B cell (primary cell): ENCODE data around the gene PGAP6. TPM values are rescaled to one million over a fixed set of nuclear protein-coding genes. Genes with fewer than 3 reads are reported as not detected.

Experiments used
- ATAC-seq: fragments of 200-7000 bp; cut with Tn5 transposase; one replicate; pipeline ENCODE4 v1.10.0; 2021; ENCODE audit warnings: low read depth, mild to moderate bottlenecking, moderate number of reproducible peaks, moderate library complexity
- CTCF ChIA-PET: fragments of 350-600 bp; sonication (Branson Sonifier 250); formaldehyde crosslinking; loops from one replicate; lab custom pipeline; 2021; ENCODE audit warnings: antibody characterized with exemption, inconsistent platforms; lab: Charles Lee
- POLR2A ChIA-PET: fragments of 350-600 bp; sonication (Branson Sonifier 250); formaldehyde crosslinking; loops from one replicate; lab custom pipeline; 2021; ENCODE audit warnings: antibody characterized with exemption; lab: Charles Lee
- DNase-seq: peaks from one replicate; pipeline ENCODE4 v3.0.0; 2013
- H2AFZ ChIP-seq: 2 replicates; pipeline ENCODE4 v1.6.1; 2012; ENCODE audit warnings: mild to moderate bottlenecking, low read depth, low read length; ENCODE audit not compliant: insufficient read depth, poor library complexity, severe bottlenecking
- H3K27ac ChIP-seq, 2 donors: 1 replicate in 1 of 2; 2 replicates in 1 of 2; pipeline ENCODE4 v1.5.1; 2012 to 2013; ENCODE audit warnings: low read length in 2 of 2, mild to moderate bottlenecking in 2 of 2, moderate library complexity in 1 of 2
- H3K27me3 ChIP-seq, 4 experiments: fragments of 200-600 bp in 1 of 4; sonication (generic) in 1 of 4; replicated peaks in 1 of 4; 1 replicate in 2 of 4; 2 replicates in 2 of 4; pipeline versions ENCODE4 v1.6.1 to v1.7.0; 2013 to 2016; ENCODE audit warnings: low read length in 3 of 4, mild to moderate bottlenecking in 2 of 4, mixed read lengths in 1 of 4, moderate library complexity in 1 of 4; ENCODE audit not compliant: insufficient read depth in 4 of 4, control insufficient read depth in 3 of 4; ENCODE audit errors: control extremely low read depth in 1 of 4
- H3K36me3 ChIP-seq, 2 experiments: replicated peaks in 1 of 2; 1 replicate in 1 of 2; 2 replicates in 1 of 2; pipeline versions ENCODE4 v1.6.1 to v1.7.1; 2013; ENCODE audit warnings: low read length in 1 of 2; ENCODE audit not compliant: insufficient read depth in 2 of 2, control insufficient read depth in 1 of 2; ENCODE audit errors: control extremely low read depth in 1 of 2, extremely low read depth in 1 of 2
- H3K4me1 ChIP-seq, 2 donors: fragments of 200-600 bp in 1 of 2; sonication (generic) in 1 of 2; 1 replicate in 1 of 2; 2 replicates in 1 of 2; pipeline versions ENCODE4 v1.5.1 to v1.6.1; 2013 to 2017; ENCODE audit warnings: low read length in 2 of 2; ENCODE audit not compliant: control insufficient read depth in 2 of 2, insufficient read depth in 2 of 2
- H3K4me2 ChIP-seq: replicated peaks from 2 replicates; pipeline ENCODE3; 2012; ENCODE audit warnings: mild to moderate bottlenecking, low read depth, low read length; ENCODE audit not compliant: poor library complexity, severe bottlenecking
- H3K4me3 ChIP-seq, 5 experiments: fragments of 200-600 bp in 1 of 5; sonication (generic) in 1 of 5; 1 replicate in 3 of 5; 2 replicates in 2 of 5; pipeline versions ENCODE4 v1.5.1 to v1.7.0; 2011 to 2016; ENCODE audit warnings: low read length in 4 of 5, mild to moderate bottlenecking in 4 of 5, low read depth in 2 of 5, control low read depth in 1 of 5, moderate library complexity in 1 of 5; ENCODE audit not compliant: insufficient read depth in 1 of 5; ENCODE audit errors: control extremely low read depth in 1 of 5, extremely low read depth in 1 of 5
- H3K79me2 ChIP-seq: fragments of 200-600 bp; sonication (generic); one replicate; pipeline ENCODE4 v1.6.0; 2016; ENCODE audit warnings: low read length; ENCODE audit not compliant: control insufficient read depth, insufficient read depth
- H3K9ac ChIP-seq: fragments of 200-600 bp; sonication (generic); 2 replicates; pipeline ENCODE4 v1.6.1; 2017; ENCODE audit warnings: mild to moderate bottlenecking, low read length, moderate library complexity
- H3K9me3 ChIP-seq, 3 donors: one replicate each; pipeline versions ENCODE4 v1.6.1 to v1.7.1; 2013; ENCODE audit warnings: low read length in 2 of 3; ENCODE audit not compliant: control insufficient read depth in 2 of 3, insufficient read depth in 1 of 3; ENCODE audit errors: control extremely low read depth in 1 of 3
- H4K20me1 ChIP-seq: 2 replicates; pipeline ENCODE4 v1.6.0; 2012; ENCODE audit warnings: mild to moderate bottlenecking, low read length; ENCODE audit not compliant: insufficient read depth, control insufficient read depth, poor library complexity, severe bottlenecking
- H3K27ac Mint-ChIP-seq: one replicate; pipeline ENCODE4 v1.8.0; 2021; ENCODE audit warnings: mixed read lengths
- H3K27me3 Mint-ChIP-seq: one replicate; pipeline ENCODE4 v1.8.0; 2021; ENCODE audit warnings: mixed read lengths
- H3K4me1 Mint-ChIP-seq: one replicate; pipeline ENCODE4 v1.8.0; 2021; ENCODE audit warnings: mixed read lengths
- H3K4me3 Mint-ChIP-seq: one replicate; pipeline ENCODE4 v1.8.0; 2021; ENCODE audit warnings: mixed read lengths
- H3K9me3 Mint-ChIP-seq: one replicate; pipeline ENCODE4 v1.8.0; 2022; ENCODE audit warnings: mixed read lengths; ENCODE audit not compliant: insufficient read depth
- EZH2 ChIP-seq: IDR thresholded peaks from 2 replicates; pipeline ENCODE4 v1.6.1; 2012; ENCODE audit warnings: borderline replicate concordance, low read depth, mild to moderate bottlenecking, moderate library complexity, low read length; ENCODE audit not compliant: insufficient read depth, poor library complexity, severe bottlenecking
- WGBS: methylation state at CpG from one replicate; pipeline ENCODE4 v1.1.5; 2013; ENCODE audit warnings: missing lambda C conversion rate; ENCODE audit not compliant: insufficient coverage; 5-methylcytosine and 5-hydroxymethylcytosine counted together
- intact Hi-C: fragments of 100-400 bp; cut with micrococcal nuclease; formaldehyde crosslinking; loops from one replicate; pipeline ENCODE4 v1.10.0; 2022
- polyA plus RNA-seq: library from polyadenylated mRNA; depleted of rRNA; stranded (reverse); fragments of >200 nt; gene quantifications from 2 replicates; pipeline ENCODE4 v1.2.3, GENCODE V29; 2012
- total RNA-seq, 2 donors: library from RNA; stranded (reverse); fragments of 120-200 nt in 1 of 2; gene quantifications; 1 replicate in 1 of 2; 2 replicates in 1 of 2; pipeline versions ENCODE4 v1.2.3 to v1.2.4, GENCODE V29; 2013 to 2022
- TF ChIP-seq, protein P1 (sequence below): fragments of 200-600 bp; IDR thresholded peaks from one replicate; pipeline ENCODE4 v1.8.0; 2022; ENCODE audit warnings: antibody characterized with exemption, mild to moderate bottlenecking

Gene PGAP6
- total and polyA plus RNA-seq, 2 donors (not counting 1 experiment from before 2014, with no cell fraction given), result 47.4 to 158 TPM

DNA sequence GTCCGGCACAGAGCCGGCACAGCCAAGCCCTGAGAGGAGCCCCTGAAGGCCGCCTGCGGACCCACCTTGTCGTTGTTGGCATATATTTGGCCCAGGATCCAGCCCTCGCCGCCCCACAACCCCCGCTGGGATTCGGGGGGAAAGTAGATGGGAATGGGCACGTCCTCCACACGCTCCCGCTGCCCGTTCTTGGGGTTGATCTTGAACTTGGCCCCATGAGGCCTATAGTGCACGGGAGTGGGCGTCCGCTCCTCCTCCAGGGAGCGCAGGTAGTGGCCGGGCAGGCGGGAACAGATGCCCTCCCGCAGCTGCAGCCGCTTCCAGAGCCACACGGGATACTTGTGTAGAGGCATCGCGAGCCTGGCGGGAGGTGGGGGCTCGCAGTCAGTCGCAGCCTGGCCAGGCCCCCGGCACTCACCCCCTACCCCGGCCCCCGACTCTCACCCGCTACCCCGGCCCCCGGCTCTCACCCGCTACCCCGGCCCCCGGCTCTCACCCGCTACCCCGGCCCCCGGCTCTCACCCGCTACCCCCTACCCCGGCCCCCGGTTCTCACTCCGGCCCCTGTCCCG, 11.8 kb downstream of the PGAP6 start:
- DNase-seq (no peak), ATAC-seq (no peak)
- peak overlapping the region; percentile 64 for H3K4me2 ChIP-seq
- H3K36me3 ChIP-seq, result peaks cover 0 to 47% of the 10 kb centered on the region in 2 experiments
- Mint-ChIP-seq H3K27me3 (no peaks in the 10 kb centered on the region), H3K4me1 (peaks cover 17% of the 10 kb centered on the region), H3K27ac (no peak overlapping the region), H3K4me3 (peak overlapping the region; percentile 54), H3K9me3 (no peaks in the 10 kb centered on the region)
- no peaks in the 10 kb centered on the region for H4K20me1 ChIP-seq
- H3K4me1 ChIP-seq, result peaks cover 6 to 18% of the 10 kb centered on the region in 2 donors
- H3K27me3 ChIP-seq, result no peaks in the 10 kb centered on the region
- no peak overlapping the region for H3K27ac ChIP-seq
- ChIA-PET CTCF (interaction anchor here (0.6 to 1.7 kb wide), 5 partner anchors 11 to 304 kb away, joined by 3 to 8 read pairs (median 3); partner anchors contain the start of gene DECR2), POLR2A (interaction anchor here (0.6 to 1.2 kb wide), 5 partner anchors 16 to 55 kb away, joined by 3 to 7 read pairs (median 3); partner anchors contain the start of genes AXIN1, DECR2 and RAB11FIP3)
- intact Hi-C loops, result loop anchor here (1.0 kb wide), 4 partner anchors 11 to 141 kb away; partner anchors contain the start of genes DECR2, LUC7L and PGAP6
- H3K4me3 ChIP-seq, result peak overlapping the region in 3 of 5 experiments; percentile 31 to 47 (median 35)
- 65% methylated on average over 27 of the region's 44 CpGs for WGBS
- H3K9me3 ChIP-seq, result no peaks in the 10 kb centered on the region
- H2AFZ ChIP-seq, result no peak overlapping the region
- H3K79me2 ChIP-seq, result no peaks in the 10 kb centered on the region
- peak overlapping the region; percentile 35 for H3K9ac ChIP-seq
- no peak for TF ChIP-seq EZH2
- TF ChIP-seq, protein P1, sequence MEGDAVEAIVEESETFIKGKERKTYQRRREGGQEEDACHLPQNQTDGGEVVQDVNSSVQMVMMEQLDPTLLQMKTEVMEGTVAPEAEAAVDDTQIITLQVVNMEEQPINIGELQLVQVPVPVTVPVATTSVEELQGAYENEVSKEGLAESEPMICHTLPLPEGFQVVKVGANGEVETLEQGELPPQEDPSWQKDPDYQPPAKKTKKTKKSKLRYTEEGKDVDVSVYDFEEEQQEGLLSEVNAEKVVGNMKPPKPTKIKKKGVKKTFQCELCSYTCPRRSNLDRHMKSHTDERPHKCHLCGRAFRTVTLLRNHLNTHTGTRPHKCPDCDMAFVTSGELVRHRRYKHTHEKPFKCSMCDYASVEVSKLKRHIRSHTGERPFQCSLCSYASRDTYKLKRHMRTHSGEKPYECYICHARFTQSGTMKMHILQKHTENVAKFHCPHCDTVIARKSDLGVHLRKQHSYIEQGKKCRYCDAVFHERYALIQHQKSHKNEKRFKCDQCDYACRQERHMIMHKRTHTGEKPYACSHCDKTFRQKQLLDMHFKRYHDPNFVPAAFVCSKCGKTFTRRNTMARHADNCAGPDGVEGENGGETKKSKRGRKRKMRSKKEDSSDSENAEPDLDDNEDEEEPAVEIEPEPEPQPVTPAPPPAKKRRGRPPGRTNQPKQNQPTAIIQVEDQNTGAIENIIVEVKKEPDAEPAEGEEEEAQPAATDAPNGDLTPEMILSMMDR, result no peak

DNA sequence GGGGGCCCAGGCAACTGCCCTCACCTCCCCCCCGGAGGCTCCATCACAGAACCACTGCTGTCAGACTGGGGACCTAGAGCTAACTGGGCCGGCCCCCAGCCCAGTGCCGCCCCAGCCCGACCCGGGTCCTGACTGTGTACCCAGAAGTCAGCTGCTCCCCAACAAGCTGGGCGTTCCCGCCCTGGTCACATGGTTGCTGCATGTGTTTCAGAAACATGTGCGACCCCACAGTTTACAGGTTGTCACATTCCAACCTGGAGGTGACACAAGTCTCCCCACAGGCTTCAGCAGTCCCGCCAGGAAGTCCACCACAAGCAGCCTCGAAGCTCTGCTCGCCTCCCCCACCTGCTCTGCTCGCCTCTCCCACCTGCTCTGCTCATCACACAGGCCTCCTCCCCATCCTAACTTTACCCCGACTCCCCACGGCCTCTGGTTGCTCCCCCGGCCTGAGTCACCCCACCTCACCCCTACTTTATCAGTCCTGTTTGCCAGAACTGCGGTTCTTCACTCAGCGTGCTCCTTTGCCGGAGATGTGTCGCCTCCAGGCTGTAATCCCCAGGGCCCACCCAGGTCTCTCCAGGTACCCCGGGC, 12.4 kb downstream of the PGAP6 start:
- no peaks in the 10 kb centered on the region for H3K9me3 Mint-ChIP-seq
- WGBS, result 92% methylated on average over 20 of the region's 20 CpGs
- Histone ChIP-seq H3K27me3 (peaks cover 0 to 3% (median 0%) of the 10 kb centered on the region in 4 experiments), H3K79me2 (no peaks in the 10 kb centered on the region), H3K9ac (no peak overlapping the region), H3K4me3 (no peak overlapping the region), H3K27ac (no peak overlapping the region), H3K4me2 (peak overlapping the region; percentile 22), H3K4me1 (peaks cover 6 to 18% of the 10 kb centered on the region in 2 donors), H2AFZ (no peak overlapping the region), H3K9me3 (no peaks in the 10 kb centered on the region), H3K36me3 (peaks cover 0 to 42% of the 10 kb centered on the region in 2 experiments), H4K20me1 (no peaks in the 10 kb centered on the region)
- DNase-seq (no peak), ATAC-seq (no peak)
- peaks cover 17% of the 10 kb centered on the region for H3K4me1 Mint-ChIP-seq
- TF ChIP-seq EZH2, result no peak
- TF ChIP-seq, protein P1, result no peak
- H3K27me3 Mint-ChIP-seq, result no peaks in the 10 kb centered on the region
- POLR2A ChIA-PET, result interaction anchor here (1.2 kb wide), 1 partner anchor 56 kb away, joined by 3 read pairs; the partner anchor contains the start of gene RAB11FIP3
- intact Hi-C loops, result no loop called here
- peak overlapping the region; percentile 37 for H3K27ac Mint-ChIP-seq
- CTCF ChIA-PET, result no interaction called here
- peak overlapping the region; percentile 54 for H3K4me3 Mint-ChIP-seq
